Colonic mucosa (tissue), 4 donors: Measurements from ENCODE around the gene TNS4. TPM values are rescaled to one million over a fixed set of nuclear protein-coding genes. Genes with fewer than 3 reads are reported as not detected.

Experiments
- DNase-seq: peaks from one replicate; pipeline ENCODE4 v3.0.0-alpha.2; 2020
- H3K27ac ChIP-seq: fragments of 200-600 bp; one replicate; pipeline ENCODE4 v1.8.0; 2021
- H3K27me3 ChIP-seq: fragments of 200-600 bp; one replicate; pipeline ENCODE4 v1.8.0; 2021
- H3K36me3 ChIP-seq: fragments of 200-600 bp; one replicate; pipeline ENCODE4 v1.8.0; 2021
- H3K4me1 ChIP-seq: fragments of 200-600 bp; one replicate; pipeline ENCODE4 v1.8.0; 2021; ENCODE audit warnings: mild to moderate bottlenecking
- H3K4me3 ChIP-seq: fragments of 200-600 bp; one replicate; pipeline ENCODE4 v1.8.0; 2021
- H3K9ac ChIP-seq, 2 donors: one replicate each; pipeline ENCODE4 v1.7.0; 2013; ENCODE audit warnings: control low read depth in 2 of 2, low read depth in 2 of 2, low read length in 2 of 2
- H3K9me3 ChIP-seq: fragments of 200-600 bp; one replicate; pipeline ENCODE4 v1.8.0; 2021
- CTCF ChIP-seq: fragments of 200-600 bp; IDR thresholded peaks from one replicate; pipeline ENCODE4 v1.8.0; 2022; ENCODE audit warnings: antibody characterized with exemption, mild to moderate bottlenecking
- intact Hi-C: fragments of 100-400 bp; cut with DNase I; formaldehyde crosslinking; loops from one replicate; pipeline ENCODE4 v1.14.1; 2022
- total RNA-seq, 2 donors: library from RNA; stranded (reverse); fragmentation: NEBNext Ultra II Directional in 1 of 2; extraction: Animal tissue kit (Norgen Biotek cat#: 25700) in 1 of 2; gene quantifications; one replicate each; pipeline ENCODE4 v1.2.1, GENCODE V29; 2021
- donor health status: healthy.
- donor health status: DM: no; HTN: no; CAD: no.
- donor health status: DM: no; HTN: no; CAD: no.

TNS4 gene
- total RNA-seq, 2 donors from 2014 or later: 8.8 to 20.4 TPM

GRCh38 chr17:40511667-40512220 lies 10.3 kb upstream of the TNS4 start:
- Histone ChIP-seq H3K9ac (peak overlapping the region in 1 of 2 donors; percentile 12), H3K36me3 (no peaks in the 10 kb centered on the region), H3K9me3 (no peaks in the 10 kb centered on the region), H3K27me3 (no peaks in the 10 kb centered on the region), H3K4me3 (no peak overlapping the region), H3K4me1 (peaks cover 4% of the 10 kb centered on the region), H3K27ac (no peak overlapping the region)
- DNase-seq: no peak
- TF ChIP-seq CTCF: no peak
- intact Hi-C loops: no loop called here

- no peaks in the 10 kb centered on the region for H3K9me3 ChIP-seq
- no peaks in the 10 kb centered on the region for H3K36me3 ChIP-seq
- no peak for TF ChIP-seq CTCF
- intact Hi-C loops: no loop called here
- no peak for DNase-seq
- no peak overlapping the region for H3K27ac ChIP-seq
- H3K4me1 ChIP-seq: peaks cover under 1% of the 10 kb centered on the region
- no peak overlapping the region for H3K9ac ChIP-seq
- H3K4me3 ChIP-seq: no peak overlapping the region
- H3K27me3 ChIP-seq: no peaks in the 10 kb centered on the region
Observed at GRCh38 chr17:40511136-40511535, 9.7 kb upstream of the TNS4 start.

GRCh38 chr17:40510328-40510648 lies 8.9 kb upstream of the TNS4 start:
- H3K4me3 ChIP-seq: no peak overlapping the region
- H3K9me3 ChIP-seq: no peaks in the 10 kb centered on the region
- no peaks in the 10 kb centered on the region for H3K36me3 ChIP-seq
- no peak overlapping the region for H3K27ac ChIP-seq
- no peaks in the 10 kb centered on the region for H3K27me3 ChIP-seq
- no peak for TF ChIP-seq CTCF
- intact Hi-C loops: no loop called here
- H3K4me1 ChIP-seq: no peaks in the 10 kb centered on the region
- H3K9ac ChIP-seq: no peak overlapping the region
- no peak for DNase-seq

- DNase-seq: no peak
- H3K9me3 ChIP-seq: no peaks in the 10 kb centered on the region
- H3K9ac ChIP-seq: no peak overlapping the region
- H3K27ac ChIP-seq: no peak overlapping the region
- intact Hi-C loops: no loop called here
- no peak for TF ChIP-seq CTCF
- no peak overlapping the region for H3K4me3 ChIP-seq
- no peaks in the 10 kb centered on the region for H3K4me1 ChIP-seq
- H3K27me3 ChIP-seq: no peaks in the 10 kb centered on the region
- no peaks in the 10 kb centered on the region for H3K36me3 ChIP-seq
Observed at GRCh38 chr17:40509626-40510327, 8.4 kb upstream of the TNS4 start.

GRCh38 chr17:40506786-40507185 lies 5.4 kb upstream of the TNS4 start:
- Histone ChIP-seq H3K27ac (no peak overlapping the region), H3K4me3 (no peak overlapping the region), H3K4me1 (no peaks in the 10 kb centered on the region), H3K9me3 (no peaks in the 10 kb centered on the region), H3K36me3 (no peaks in the 10 kb centered on the region), H3K27me3 (no peaks in the 10 kb centered on the region), H3K9ac (no peak overlapping the region)
- DNase-seq: no peak
- TF ChIP-seq CTCF: no peak
- intact Hi-C loops: no loop called here
